ENCODE results near the gene ETHE1. TPM values are rescaled to one million over a fixed set of nuclear protein-coding genes. Genes with fewer than 3 reads are reported as not detected.

The ETHE1 gene
- total RNA-seq, 1 experiment from 2014 or later, result 8.8 TPM

- CTCF ChIA-PET, result interaction anchor here (1.2 kb wide), 1 partner anchor 20 kb away, joined by 5 read pairs; no protein-coding TSS in a partner anchor
- no TSS peak for BruUV-seq (replicated peaks)
- TF ChIP-seq EZH2 (IDR thresholded peaks at IDR 0.05; ENCODE audit: borderline replicate concordance, low read depth, low read length, poor library complexity, severe bottlenecking) (no peak), CTCF (conservative IDR thresholded peaks at IDR 0.05; ENCODE audit: low read depth, low read length) (no peak)
- POLR2A ChIA-PET (ENCODE audit: low non-redundant PET), result no interaction called here
- H3K27me3 ChIP-seq (replicated peaks; ENCODE audit: insufficient read depth, low read depth, low read length, poor library complexity), result no peaks in the 10 kb centered on the region
- no peaks in the 10 kb centered on the region for H3K9me3 ChIP-seq (ENCODE audit: low read depth, low read length, poor library complexity, severe bottlenecking)
- H3K4me1 ChIP-seq (ENCODE audit: insufficient read depth, low read length, poor library complexity, severe bottlenecking), result peaks cover 16% of the 10 kb centered on the region
- intact Hi-C loops (cut with micrococcal nuclease; ENCODE audit: unreplicated experiment), result loop anchor here (1.0 kb wide), 1 partner anchor 21 kb away; the partner anchor contains the start of genes IRGQ and ZNF576
- DNase-seq (ENCODE audit: low spot score), result peak; percentile 99
- peak within 1 kb of the TSS; percentile 94 for H3K27ac ChIP-seq (ENCODE audit: low read depth, low read length, poor library complexity, severe bottlenecking)
- H3K36me3 ChIP-seq (ENCODE audit: insufficient read depth, low read length, poor library complexity, severe bottlenecking), result peaks cover 4% of the 10 kb centered on the region
- H3K4me3 ChIP-seq (ENCODE audit: low read depth, low read length, poor library complexity, severe bottlenecking), result peak within 1 kb of the TSS; percentile 94
Observed at GRCh38 chr19:43575156-43575950, 48.4 kb upstream of the ETHE1 start, which contains the start of the genes PINLYP and XRCC1. TSS of gene PINLYP (plus strand) at chr19:43575801. CDS start at chr19:43577192, 1,391 bp downstream. TSS of gene XRCC1 (minus strand) at chr19:43575527. CDS start at chr19:43575458, 69 bp downstream.

- Histone ChIP-seq H3K27me3 (replicated peaks; ENCODE audit: insufficient read depth, low read depth, low read length, poor library complexity) (no peaks in the 10 kb centered on the region), H3K4me3 (ENCODE audit: low read depth, low read length, poor library complexity, severe bottlenecking) (peak overlapping the region; percentile 94), H3K4me1 (ENCODE audit: insufficient read depth, low read length, poor library complexity, severe bottlenecking) (peaks cover 16% of the 10 kb centered on the region), H3K9me3 (ENCODE audit: low read depth, low read length, poor library complexity, severe bottlenecking) (no peaks in the 10 kb centered on the region), H3K36me3 (ENCODE audit: insufficient read depth, low read length, poor library complexity, severe bottlenecking) (peaks cover 4% of the 10 kb centered on the region), H3K27ac (ENCODE audit: low read depth, low read length, poor library complexity, severe bottlenecking) (peak overlapping the region; percentile 94)
- DNase-seq (ENCODE audit: low spot score), result peak; percentile 33
- POLR2A ChIA-PET (ENCODE audit: low non-redundant PET), result no interaction called here
- intact Hi-C loops (cut with micrococcal nuclease; ENCODE audit: unreplicated experiment), result loop anchor here (1.0 kb wide), 1 partner anchor 22 kb away; the partner anchor contains the start of genes IRGQ and ZNF576
- CTCF ChIA-PET, result interaction anchor here (1.2 kb wide), 1 partner anchor 19 kb away, joined by 5 read pairs; no protein-coding TSS in a partner anchor
- TF ChIP-seq CTCF (conservative IDR thresholded peaks at IDR 0.05; ENCODE audit: low read depth, low read length), result no peak
- TF ChIP-seq EZH2 (IDR thresholded peaks at IDR 0.05; ENCODE audit: borderline replicate concordance, low read depth, low read length, poor library complexity, severe bottlenecking), result no peak
- BruUV-seq (replicated peaks), result TSS peak; percentile 15
Observed at GRCh38 chr19:43574424-43575155, 47.6 kb upstream of the ETHE1 start.

DNA sequence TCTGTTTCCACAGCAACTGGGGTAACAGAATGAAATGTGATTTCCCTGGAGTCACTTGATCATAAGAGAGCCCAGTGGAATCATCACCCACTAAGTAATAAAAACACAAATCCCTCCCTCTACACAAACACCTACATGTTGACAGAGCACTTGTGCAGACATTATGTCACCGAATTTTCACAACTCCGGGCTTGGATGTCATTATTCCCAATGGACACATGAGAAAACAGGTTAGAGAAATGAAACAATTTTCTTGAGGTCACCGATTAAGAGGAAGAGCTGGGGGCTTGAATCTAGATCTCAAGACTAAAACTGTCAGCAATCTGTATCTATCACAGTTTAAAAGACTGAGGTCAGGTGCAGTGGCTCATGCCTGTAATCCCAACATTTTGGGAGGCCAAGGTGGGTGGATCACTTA lies 45.2 kb upstream of the ETHE1 start:
- no peaks in the 10 kb centered on the region for H3K9me3 ChIP-seq (ENCODE audit: low read depth, low read length, poor library complexity, severe bottlenecking)
- peaks cover 16% of the 10 kb centered on the region for H3K4me1 ChIP-seq (ENCODE audit: insufficient read depth, low read length, poor library complexity, severe bottlenecking)
- TF ChIP-seq EZH2 (IDR thresholded peaks at IDR 0.05; ENCODE audit: borderline replicate concordance, low read depth, low read length, poor library complexity, severe bottlenecking) (no peak), CTCF (conservative IDR thresholded peaks at IDR 0.05; ENCODE audit: low read depth, low read length) (no peak)
- no peak overlapping the region for H3K4me3 ChIP-seq (ENCODE audit: low read depth, low read length, poor library complexity, severe bottlenecking)
- no peaks in the 10 kb centered on the region for H3K27me3 ChIP-seq (replicated peaks; ENCODE audit: insufficient read depth, low read depth, low read length, poor library complexity)
- intact Hi-C loops (cut with micrococcal nuclease; ENCODE audit: unreplicated experiment), result no loop called here
- no peak for DNase-seq (ENCODE audit: low spot score)
- peaks cover 4% of the 10 kb centered on the region for H3K36me3 ChIP-seq (ENCODE audit: insufficient read depth, low read length, poor library complexity, severe bottlenecking)
- CTCF ChIA-PET, result no interaction called here
- POLR2A ChIA-PET (ENCODE audit: low non-redundant PET), result no interaction called here
- no peak overlapping the region for H3K27ac ChIP-seq (ENCODE audit: low read depth, low read length, poor library complexity, severe bottlenecking)
- BruUV-seq (replicated peaks), result no TSS peak
